Fibroblast of skin of right biceps (primary cell): Measurements from ENCODE around the gene OR52L1.

Experiments used
- DNase-seq: peaks from one replicate; pipeline ENCODE4 v3.0.0-alpha.2; 2013

The OR52L1 gene

GRCh38 chr11:5938603-5938965 lies 48.2 kb downstream of the OR52L1 start:
- DNase-seq, result no peak

GRCh38 chr11:5937868-5938602 lies 48.8 kb downstream of the OR52L1 start:
- DNase-seq, result no peak
